ENCODE data around the gene ALCAM.
"Not testable (repeated sequence)": the region's sequence is repeated elsewhere in the genome, so short reads cannot be mapped to it uniquely, and the experiment has no call there.

ALCAM gene

GRCh38 chr3:105603516-105603915 lies 236.8 kb downstream of the ALCAM start:
- DNase-seq: not testable (repeated sequence)

- DNase-seq: no peak
Observed at GRCh38 chr3:105606016-105606415, 239.3 kb downstream of the ALCAM start.

- DNase-seq: peak; percentile 67
Observed at GRCh38 chr3:105608623-105609022, 241.9 kb downstream of the ALCAM start.

- DNase-seq: no peak
Observed at GRCh38 chr3:105610473-105610872, 243.8 kb downstream of the ALCAM start.

- DNase-seq: no peak
Observed at GRCh38 chr3:105611304-105612192, 244.8 kb downstream of the ALCAM start.

GRCh38 chr3:105613120-105613519 lies 246.4 kb downstream of the ALCAM start:
- peak; percentile 56 for DNase-seq

- peak; percentile 78 for DNase-seq
Observed at GRCh38 chr3:105614288-105615030, 247.8 kb downstream of the ALCAM start.

GRCh38 chr3:105615814-105616213 lies 249.1 kb downstream of the ALCAM start:
- DNase-seq: no peak

GRCh38 chr3:105616374-105617121 lies 249.8 kb downstream of the ALCAM start:
- no peak for DNase-seq

GRCh38 chr3:105618556-105618955 lies 251.8 kb downstream of the ALCAM start:
- DNase-seq: no peak

- no peak for DNase-seq
Observed at GRCh38 chr3:105619651-105620050, 252.9 kb downstream of the ALCAM start.

- no peak for DNase-seq
Observed at GRCh38 chr3:105620236-105620635, 253.5 kb downstream of the ALCAM start.

- no peak for DNase-seq
Observed at GRCh38 chr3:105622169-105622568, 255.5 kb downstream of the ALCAM start.

Measured in islet precursor cell (in vitro differentiated cells).